Heart right ventricle (tissue), 16 donors: Measurements from ENCODE around the gene PGAM4. TPM values are rescaled to one million over a fixed set of nuclear protein-coding genes. Genes with fewer than 3 reads are reported as not detected.

Experiments
- ATAC-seq, 8 donors: fragments of 200-7000 bp; cut with Tn5 transposase; one replicate each; pipeline ENCODE4 v1.9.1; 2020; ENCODE audit warnings: mild to moderate bottlenecking in 8 of 8, moderate library complexity in 8 of 8, moderate number of reproducible peaks in 1 of 8
- DNase-seq, 2 donors: peaks; one replicate each; pipeline ENCODE4 v3.0.0-alpha.2; 2020
- H3K27ac ChIP-seq, 10 donors: fragments of 200-600 bp; sonication (generic) in 2 of 10; one replicate each; pipeline versions ENCODE4 v1.5.0 to v1.8.0; 2020 to 2022; ENCODE audit warnings: mild to moderate bottlenecking in 3 of 10
- H3K27me3 ChIP-seq, 7 donors: fragments of 200-600 bp; one replicate each; pipeline ENCODE4 v1.8.0; 2021 to 2022; ENCODE audit warnings: mild to moderate bottlenecking in 2 of 7
- H3K36me3 ChIP-seq, 9 donors: fragments of 200-600 bp; sonication (generic) in 1 of 9; one replicate each; pipeline versions ENCODE4 v1.5.0 to v1.8.0; 2020 to 2022; ENCODE audit warnings: mild to moderate bottlenecking in 2 of 9
- H3K4me1 ChIP-seq, 9 donors: fragments of 200-600 bp; sonication (generic) in 1 of 9; one replicate each; pipeline versions ENCODE4 v1.5.0 to v1.8.0; 2020 to 2022; ENCODE audit warnings: mild to moderate bottlenecking in 4 of 9
- H3K4me3 ChIP-seq, 10 donors: fragments of 200-600 bp; sonication (generic) in 2 of 10; one replicate each; pipeline versions ENCODE4 v1.5.0 to v1.8.0; 2020 to 2022; ENCODE audit warnings: mild to moderate bottlenecking in 7 of 10, moderate library complexity in 2 of 10
- H3K9me3 ChIP-seq, 11 donors: fragments of 200-600 bp in 10 of 11; sonication (generic) in 2 of 11; one replicate each; pipeline versions ENCODE4 v1.5.0 to v1.8.0; 2013 to 2022; ENCODE audit warnings: mild to moderate bottlenecking in 2 of 11, control low read depth in 1 of 11, moderate library complexity in 1 of 11
- WGBS, 2 donors: extraction: QIAGEN DNeasy Blood & Tissue Kit; methylation state at CpG; one replicate each; pipeline ENCODE4 v1.1.7; 2013; ENCODE audit warnings: inconsistent platforms in 1 of 2; 5-methylcytosine and 5-hydroxymethylcytosine counted together
- intact Hi-C, 10 donors: fragments of 100-400 bp; cut with DNase I; formaldehyde crosslinking; loops; one replicate each; pipeline versions ENCODE4 v1.11.1 to v1.14.2; 2022
- long read RNA-seq, 3 donors: library from polyadenylated mRNA; unstranded; transcript quantifications; one replicate each; pipeline ENCODE4 v2.0.0, GENCODE V29; 2020 to 2021
- polyA plus RNA-seq, 2 donors: library from polyadenylated mRNA; stranded (reverse); fragments of 200-250 nt; gene quantifications; one replicate each; pipeline ENCODE4 v1.2.3, GENCODE V29; 2013
- total RNA-seq, 10 donors: library from RNA; stranded (reverse); fragmentation: NEBNext Ultra II Directional in 3 of 10; extraction: Animal tissue kit (Norgen Biotek cat#: 25700) in 3 of 10; gene quantifications; one replicate each; pipeline versions ENCODE4 v1.2.1 to v1.2.4, GENCODE V29; 2021 to 2023
- TF ChIP-seq, protein P1 (sequence below), 9 donors: fragments of 200-600 bp; sonication (generic) in 2 of 9; IDR thresholded peaks; one replicate each; pipeline versions ENCODE4 v1.5.0 to v1.8.0; 2021 to 2022; ENCODE audit warnings: antibody characterized with exemption in 9 of 9, mild to moderate bottlenecking in 5 of 9, moderate library complexity in 1 of 9
- donor health status: Arrhythmogenic right ventricular cardiomyopathy.
- donor health status: ischemic (EF 13 %, LVEDD 7.1; RV severe dilation, severe dysfunction).
- donor health status: healthy with polysubstance abuse.
- donor health status: DM: no; HTN: yes; CAD: no.
- donor health status: DM: no; HTN: no; CAD: no.
- donor health status: ischemic (EF 25% LVEDD 6.9; RV normal size, moderate dysfunction).
- donor health status: ischemic (EF 25% LVEDD 5.7; RV mildly dilated, moderate dysfunction).
- donor health status: healthy.
- donor health status: DM: yes; HTN: yes; CAD: no.
- donor health status: Ischemic cardiomyopathy.
- donor health status: ischemic (EF 35%, LVEDD 5.7; RV mildly dilated, moderate dysfunction).
- donor health status: nonischemic (EF 11% LVEDD 7.7; RV severe dilation, severe dysfunction).
- donor health status: DM: yes; HTN: yes; CAD: no.
- donor health status: PGD.
- donor health status: ischemic (EF 29% LVEDD 5.4; RV normal size, mild dysfunction).
- donor health status: nonischemic (EF 23%, LVEDD 6.1; RV moderate dilation, normal function).

The PGAM4 gene
- total RNA-seq (not detected), polyA plus RNA-seq (not detected)
- long read RNA-seq, donor 1, result 0 reads
- long read RNA-seq, donor 2, result 0 reads
- long read RNA-seq, donor 3, result 0 reads

DNA sequence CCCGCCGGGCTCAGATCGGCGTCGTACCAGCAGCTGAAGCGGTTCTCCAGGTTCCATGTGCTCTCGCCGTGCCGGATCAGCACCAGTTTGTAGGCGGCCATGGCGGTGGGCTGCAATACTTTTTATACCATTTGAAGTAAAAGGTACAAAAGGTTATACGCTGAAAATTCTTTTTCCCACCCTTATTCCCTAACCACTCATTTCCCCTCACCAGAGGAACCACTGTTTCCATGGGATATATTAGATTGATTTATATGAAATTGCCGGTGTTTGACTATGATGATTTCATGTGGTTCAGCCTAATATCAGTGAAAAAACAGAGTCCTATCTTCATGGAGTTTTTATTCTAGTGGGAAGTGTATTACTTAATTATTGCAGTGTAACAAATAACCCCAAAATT, at the start of gene PGAM4:
PGAM4 (minus strand) TSS at position 101 of the 400 bp plus-strand sequence; CDS start at position 101, 0 bp downstream.
- Histone ChIP-seq H3K27ac (no peak within 1 kb of the TSS), H3K36me3 (peaks cover 0 to 4% (median 0%) of the 10 kb centered on the region in 9 donors), H3K4me3 (no peak within 1 kb of the TSS), H3K27me3 (no peaks in the 10 kb centered on the region), H3K4me1 (no peaks in the 10 kb centered on the region), H3K9me3 (peaks cover 0 to 4% (median 0%) of the 10 kb centered on the region in 11 donors)
- DNase-seq (no peak), ATAC-seq (no peak)
- intact Hi-C loops, result no loop called here
- TF ChIP-seq, protein P1, sequence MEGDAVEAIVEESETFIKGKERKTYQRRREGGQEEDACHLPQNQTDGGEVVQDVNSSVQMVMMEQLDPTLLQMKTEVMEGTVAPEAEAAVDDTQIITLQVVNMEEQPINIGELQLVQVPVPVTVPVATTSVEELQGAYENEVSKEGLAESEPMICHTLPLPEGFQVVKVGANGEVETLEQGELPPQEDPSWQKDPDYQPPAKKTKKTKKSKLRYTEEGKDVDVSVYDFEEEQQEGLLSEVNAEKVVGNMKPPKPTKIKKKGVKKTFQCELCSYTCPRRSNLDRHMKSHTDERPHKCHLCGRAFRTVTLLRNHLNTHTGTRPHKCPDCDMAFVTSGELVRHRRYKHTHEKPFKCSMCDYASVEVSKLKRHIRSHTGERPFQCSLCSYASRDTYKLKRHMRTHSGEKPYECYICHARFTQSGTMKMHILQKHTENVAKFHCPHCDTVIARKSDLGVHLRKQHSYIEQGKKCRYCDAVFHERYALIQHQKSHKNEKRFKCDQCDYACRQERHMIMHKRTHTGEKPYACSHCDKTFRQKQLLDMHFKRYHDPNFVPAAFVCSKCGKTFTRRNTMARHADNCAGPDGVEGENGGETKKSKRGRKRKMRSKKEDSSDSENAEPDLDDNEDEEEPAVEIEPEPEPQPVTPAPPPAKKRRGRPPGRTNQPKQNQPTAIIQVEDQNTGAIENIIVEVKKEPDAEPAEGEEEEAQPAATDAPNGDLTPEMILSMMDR (IDR thresholded peaks at IDR 0.05), result no peak
- WGBS, 2 donors, result 98 to 99% methylated on average over 13 of the region's 13 CpGs

DNA sequence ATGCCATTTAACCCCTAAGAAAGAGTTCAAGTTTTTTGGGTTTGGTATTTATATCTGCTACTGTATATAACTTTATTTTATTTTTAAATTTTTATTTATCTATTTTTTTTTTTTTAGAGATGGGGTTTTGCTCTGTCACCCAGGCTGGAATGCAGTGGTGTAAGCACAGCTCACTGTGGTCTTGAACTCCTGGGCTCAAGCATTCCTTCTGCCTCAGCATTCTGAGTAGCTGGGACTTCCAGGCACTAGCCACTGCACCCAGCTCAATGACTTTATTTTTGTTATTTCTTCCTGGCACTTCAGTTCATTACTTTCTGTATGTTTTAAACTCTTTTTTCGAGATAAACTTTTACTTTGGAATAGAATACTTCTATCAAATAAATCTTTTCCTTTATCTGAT, 42.4 kb upstream of the PGAM4 start:
- Histone ChIP-seq H3K27me3 (no peaks in the 10 kb centered on the region), H3K27ac (no peak overlapping the region), H3K4me1 (no peaks in the 10 kb centered on the region), H3K4me3 (no peak overlapping the region), H3K36me3 (peaks cover 0 to 14% (median 0%) of the 10 kb centered on the region in 9 donors), H3K9me3 (no peaks in the 10 kb centered on the region)
- intact Hi-C loops, result loop anchor here in 1 of 10 donors (5.0 kb wide), 1 partner anchor 370 kb away; no protein-coding TSS in a partner anchor
- TF ChIP-seq, protein P1 (IDR thresholded peaks at IDR 0.05), result no peak
- WGBS, 2 donors, result 100% methylated on average over 1 of the region's 1 CpG
- no peak for ATAC-seq
- no peak for DNase-seq

DNA sequence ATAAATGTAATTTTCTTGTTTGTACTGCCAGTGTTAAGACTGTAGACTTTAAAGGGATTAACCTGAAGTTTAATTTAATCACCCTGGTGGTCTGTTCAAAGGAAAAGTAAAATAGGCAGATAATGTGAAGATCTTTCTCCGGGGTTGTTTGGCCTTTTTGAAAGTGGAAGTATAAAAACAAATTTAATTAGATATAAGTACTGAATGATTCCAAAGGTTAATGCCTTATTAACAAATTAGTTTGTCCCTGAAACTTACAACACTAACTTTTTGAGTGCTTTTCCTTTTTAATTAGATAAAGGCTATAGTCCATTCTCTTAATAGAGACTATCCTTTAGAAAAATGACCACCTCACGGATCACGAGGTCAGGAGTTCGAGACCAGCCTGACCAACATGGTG, 10.4 kb upstream of the PGAM4 start:
- 96 to 97% methylated on average over 4 of the region's 4 CpGs for WGBS, 2 donors
- ATAC-seq (no peak), DNase-seq (no peak)
- TF ChIP-seq, protein P1 (IDR thresholded peaks at IDR 0.05), result no peak
- H3K27ac ChIP-seq, result no peak overlapping the region
- no peaks in the 10 kb centered on the region for H3K27me3 ChIP-seq
- no peaks in the 10 kb centered on the region for H3K36me3 ChIP-seq
- intact Hi-C loops, result no loop called here
- no peak overlapping the region for H3K4me3 ChIP-seq
- no peaks in the 10 kb centered on the region for H3K4me1 ChIP-seq
- no peaks in the 10 kb centered on the region for H3K9me3 ChIP-seq

- no peak for DNase-seq
- WGBS, 2 donors, result 93 to 95% methylated on average over 1 of the region's 1 CpG
- no peak overlapping the region for H3K27ac ChIP-seq
- H3K9me3 ChIP-seq, result no peaks in the 10 kb centered on the region
- no peak for ATAC-seq
- no peaks in the 10 kb centered on the region for H3K4me1 ChIP-seq
- no peak overlapping the region for H3K4me3 ChIP-seq
- intact Hi-C loops, result no loop called here
- peaks cover 0 to 4% (median 0%) of the 10 kb centered on the region in 9 donors for H3K36me3 ChIP-seq
- H3K27me3 ChIP-seq, result no peaks in the 10 kb centered on the region
- TF ChIP-seq, protein P1 (IDR thresholded peaks at IDR 0.05), result no peak
Measured at GRCh38 chrX:77977518-77977917, 8.1 kb upstream of the PGAM4 start.
